ENCODE results near the gene XXYLT1. TPM values are rescaled to one million over a fixed set of nuclear protein-coding genes. Genes with fewer than 3 reads are reported as not detected.

The XXYLT1 gene
- total and polyA plus RNA-seq, 2 of the 8 experiments (the other 6 are each of a cell fraction or from before 2014, with no cell fraction given) = 18.9 to 23.8 TPM

GRCh38 chr3:195054311-195054710 lies 216.6 kb downstream of the XXYLT1 start (continued):
- no peak for TF ChIP-seq GTF2F1 (IDR thresholded peaks at IDR 0.05; ENCODE audit: borderline replicate concordance, low read depth, low read length)
- no peak for TF ChIP-seq CEBPB (IDR thresholded peaks at IDR 0.05; ENCODE audit: low read depth, low read length)
- no peak for TF ChIP-seq FOSL1 (IDR thresholded peaks at IDR 0.05; ENCODE audit: insufficient read depth, low read depth, low read length)
- no peak for TF ChIP-seq JUND (IDR thresholded peaks at IDR 0.05; ENCODE audit: low read length)
- no peak for TF ChIP-seq TBP (IDR thresholded peaks at IDR 0.05; ENCODE audit: low read depth, low read length)
- TF ChIP-seq CHD1 (IDR thresholded peaks at IDR 0.05; ENCODE audit: low read depth, low read length) = no peak
- no peak for TF ChIP-seq SP4 (IDR thresholded peaks at IDR 0.05; ENCODE audit: low read length)
- no peak for TF ChIP-seq ZNF274 (IDR thresholded peaks at IDR 0.05; ENCODE audit: borderline replicate concordance, extremely low read depth, low read length)
